A673 (cell line): Measurements from ENCODE around the gene DEPDC7. TPM values are rescaled to one million over a fixed set of nuclear protein-coding genes. Genes with fewer than 3 reads are reported as not detected.

ENCODE experiments used
- BruUV-seq: library from RNA; stranded (reverse); fragments of 400-500 nt; replicated peaks from 2 replicates; lab custom pipeline; 2021; lab: Mats Ljungman, UMichigan
- CTCF ChIA-PET: fragments of 300-600 bp; sonication (Branson Sonifier 250); formaldehyde crosslinking; loops from one replicate; lab custom pipeline; 2022; ENCODE audit warnings: antibody characterized with exemption; lab: Charles Lee
- POLR2A ChIA-PET: fragments of 300-600 bp; sonication (Branson Sonifier 250); formaldehyde crosslinking; loops from one replicate; lab custom pipeline; 2022; ENCODE audit warnings: antibody characterized with exemption; ENCODE audit not compliant: low non-redundant PET; lab: Charles Lee
- DNase-seq: peaks from one replicate; pipeline ENCODE4 v3.0.0-alpha.2; 2015; ENCODE audit warnings: low spot score
- H3K27ac ChIP-seq: fragments of 200-600 bp; sonication (generic); 2 replicates; pipeline ENCODE4 v1.5.1; 2016; ENCODE audit warnings: mixed run types, low read depth, mild to moderate bottlenecking, mixed read lengths, antibody characterized with exemption, low read length; ENCODE audit not compliant: poor library complexity, severe bottlenecking
- H3K27me3 ChIP-seq: fragments of 200-600 bp; sonication (generic); replicated peaks from 2 replicates; pipeline ENCODE4 v1.6.1; 2017; ENCODE audit warnings: mixed run types, low read depth, mild to moderate bottlenecking, mixed read lengths, antibody characterized with exemption, low read length; ENCODE audit not compliant: insufficient read depth, poor library complexity
- H3K36me3 ChIP-seq: fragments of 200-600 bp; sonication (generic); 2 replicates; pipeline ENCODE4 v1.6.1; 2016; ENCODE audit warnings: mixed run types, mild to moderate bottlenecking, mixed read lengths, antibody characterized with exemption, low read length; ENCODE audit not compliant: insufficient read depth, poor library complexity, severe bottlenecking
- H3K4me1 ChIP-seq: fragments of 200-600 bp; sonication (generic); 2 replicates; pipeline ENCODE4 v1.6.1; 2017; ENCODE audit warnings: mixed run types, mild to moderate bottlenecking, mixed read lengths, antibody characterized with exemption, low read length; ENCODE audit not compliant: insufficient read depth, poor library complexity, severe bottlenecking
- H3K4me3 ChIP-seq: fragments of 200-600 bp; sonication (generic); 2 replicates; pipeline ENCODE4 v1.5.1; 2016; ENCODE audit warnings: low read depth, mixed run types, mild to moderate bottlenecking, mixed read lengths, low read length; ENCODE audit not compliant: poor library complexity, severe bottlenecking
- H3K9me3 ChIP-seq: fragments of 200-600 bp; sonication (generic); 2 replicates; pipeline ENCODE4 v1.6.1; 2016; ENCODE audit warnings: mixed run types, low read depth, mild to moderate bottlenecking, mixed read lengths, antibody characterized with exemption, low read length; ENCODE audit not compliant: poor library complexity, severe bottlenecking
- EZH2 ChIP-seq: fragments of 200-600 bp; sonication (generic); IDR thresholded peaks from 2 replicates; pipeline ENCODE4 v1.6.1; 2017; ENCODE audit warnings: borderline replicate concordance, low read depth, mild to moderate bottlenecking, mixed read lengths, antibody characterized with exemption, low read length; ENCODE audit not compliant: poor library complexity, severe bottlenecking
- intact Hi-C: fragments of 100-400 bp; cut with micrococcal nuclease; formaldehyde crosslinking; loops from one replicate; pipeline ENCODE4 v1.10.0; 2022; ENCODE audit not compliant: unreplicated experiment
- total RNA-seq: library from RNA; stranded (reverse); gene quantifications from 2 replicates; pipeline ENCODE4 v1.2.3, GENCODE V29; 2021
- TF ChIP-seq, protein P1 (sequence below): fragments of 300-800, 200-600 bp; sonication (generic); conservative IDR thresholded peaks from 2 replicates; pipeline ENCODE4 v1.5.1; 2017; ENCODE audit warnings: low read depth, mild to moderate bottlenecking, antibody characterized with exemption, low read length, moderate library complexity, mixed read lengths

DEPDC7 gene
- total RNA-seq, 1 experiment from 2014 or later: 11.4 TPM

DNA sequence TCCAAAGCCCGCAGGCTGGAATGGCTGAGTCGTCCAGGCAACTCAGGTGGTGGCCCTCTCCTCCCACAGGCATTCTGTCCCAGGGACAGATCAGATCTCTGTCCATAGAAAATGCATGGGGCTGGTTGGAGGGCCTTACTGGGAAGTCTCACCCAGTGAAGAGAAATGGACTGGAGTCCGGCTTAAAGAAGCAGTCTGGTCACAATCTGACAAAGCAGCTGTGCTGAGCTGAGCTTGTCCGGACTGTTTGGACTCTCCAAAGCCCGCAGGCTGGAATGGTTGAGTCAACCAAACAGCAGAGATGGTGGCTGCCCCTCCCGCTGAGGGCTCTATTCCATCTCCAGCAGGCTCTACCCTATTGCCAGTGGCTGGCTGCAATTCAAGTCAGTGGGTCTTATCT, 14.4 kb upstream of the DEPDC7 start:
- H3K9me3 ChIP-seq: no peaks in the 10 kb centered on the region
- H3K27ac ChIP-seq: no peak overlapping the region
- no peaks in the 10 kb centered on the region for H3K27me3 ChIP-seq
- no peak overlapping the region for H3K4me3 ChIP-seq
- ChIA-PET CTCF (no interaction called here), POLR2A (interaction anchor here (0.6 kb wide), 1 partner anchor 195 kb away, joined by 13 read pairs; no protein-coding TSS in a partner anchor)
- intact Hi-C loops: no loop called here
- BruUV-seq: no TSS peak
- H3K4me1 ChIP-seq: no peaks in the 10 kb centered on the region
- H3K36me3 ChIP-seq: no peaks in the 10 kb centered on the region
- no peak for TF ChIP-seq EZH2
- TF ChIP-seq, protein P1, sequence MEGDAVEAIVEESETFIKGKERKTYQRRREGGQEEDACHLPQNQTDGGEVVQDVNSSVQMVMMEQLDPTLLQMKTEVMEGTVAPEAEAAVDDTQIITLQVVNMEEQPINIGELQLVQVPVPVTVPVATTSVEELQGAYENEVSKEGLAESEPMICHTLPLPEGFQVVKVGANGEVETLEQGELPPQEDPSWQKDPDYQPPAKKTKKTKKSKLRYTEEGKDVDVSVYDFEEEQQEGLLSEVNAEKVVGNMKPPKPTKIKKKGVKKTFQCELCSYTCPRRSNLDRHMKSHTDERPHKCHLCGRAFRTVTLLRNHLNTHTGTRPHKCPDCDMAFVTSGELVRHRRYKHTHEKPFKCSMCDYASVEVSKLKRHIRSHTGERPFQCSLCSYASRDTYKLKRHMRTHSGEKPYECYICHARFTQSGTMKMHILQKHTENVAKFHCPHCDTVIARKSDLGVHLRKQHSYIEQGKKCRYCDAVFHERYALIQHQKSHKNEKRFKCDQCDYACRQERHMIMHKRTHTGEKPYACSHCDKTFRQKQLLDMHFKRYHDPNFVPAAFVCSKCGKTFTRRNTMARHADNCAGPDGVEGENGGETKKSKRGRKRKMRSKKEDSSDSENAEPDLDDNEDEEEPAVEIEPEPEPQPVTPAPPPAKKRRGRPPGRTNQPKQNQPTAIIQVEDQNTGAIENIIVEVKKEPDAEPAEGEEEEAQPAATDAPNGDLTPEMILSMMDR: no peak
- DNase-seq: no peak

DNA sequence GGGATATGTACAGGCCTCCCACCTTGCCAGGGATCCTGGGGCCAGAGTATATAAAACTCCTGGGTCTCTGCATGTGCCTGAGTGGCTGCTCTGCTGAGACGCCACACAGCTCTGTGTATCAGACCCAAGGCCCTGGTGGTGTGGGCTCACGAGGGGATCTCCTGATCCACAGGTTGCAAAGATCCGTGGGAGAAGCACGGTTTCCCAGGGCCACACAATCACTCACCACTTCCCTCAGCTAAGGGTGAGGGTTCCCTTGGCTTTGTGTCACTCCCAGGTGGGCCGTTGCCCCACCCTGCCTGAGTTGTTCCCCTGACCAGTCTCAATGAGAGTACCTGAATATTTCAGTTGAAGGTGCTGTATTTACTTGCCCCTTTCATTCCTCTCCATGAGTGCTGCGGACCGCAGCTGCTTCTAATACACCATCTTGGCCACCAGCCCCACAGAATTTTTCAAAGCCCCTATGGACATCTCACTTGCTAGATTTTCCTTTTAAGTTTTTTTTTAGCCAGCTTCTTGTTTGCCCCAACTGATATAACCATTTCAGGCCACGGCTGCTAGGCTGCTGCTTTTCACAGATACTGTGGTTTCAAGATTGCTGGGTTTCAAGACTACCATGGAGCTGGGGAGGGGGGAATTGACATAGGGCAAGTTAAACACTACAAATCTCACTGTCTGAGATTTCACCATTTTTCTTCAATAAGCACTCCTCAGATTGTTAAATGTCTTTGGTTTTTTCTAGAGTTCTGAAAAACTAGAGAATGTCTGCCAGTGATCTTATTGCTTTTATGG, 13.7 kb upstream of the DEPDC7 start:
- TF ChIP-seq EZH2: no peak
- TF ChIP-seq, protein P1: no peak
- BruUV-seq: no TSS peak
- no peak for DNase-seq
- no peak overlapping the region for H3K4me3 ChIP-seq
- no peak overlapping the region for H3K27ac ChIP-seq
- no peaks in the 10 kb centered on the region for H3K36me3 ChIP-seq
- CTCF ChIA-PET: no interaction called here
- intact Hi-C loops: no loop called here
- H3K4me1 ChIP-seq: no peaks in the 10 kb centered on the region
- H3K9me3 ChIP-seq: no peaks in the 10 kb centered on the region
- H3K27me3 ChIP-seq: no peaks in the 10 kb centered on the region
- POLR2A ChIA-PET: interaction anchor here (0.6 kb wide), 1 partner anchor 195 kb away, joined by 13 read pairs; no protein-coding TSS in a partner anchor

DNA sequence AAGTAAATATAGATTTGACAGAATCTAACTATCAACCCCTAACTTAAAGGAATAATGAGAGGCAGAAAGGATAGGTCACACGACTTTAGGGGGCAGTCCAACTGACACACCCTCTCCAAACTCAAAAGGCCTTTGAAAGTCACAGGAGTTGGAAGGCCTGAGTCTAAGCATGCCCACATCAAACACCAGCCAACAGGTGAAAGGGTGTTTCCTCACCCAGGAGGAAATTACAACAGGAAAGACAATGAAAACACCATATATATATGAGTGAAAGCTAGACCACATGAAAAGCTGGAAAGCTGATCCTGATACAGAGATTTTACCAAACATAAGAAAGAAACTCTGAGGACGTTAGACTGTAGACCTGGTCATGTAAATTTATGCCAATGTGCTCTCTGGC, 10.5 kb upstream of the DEPDC7 start:
- no peaks in the 10 kb centered on the region for H3K4me1 ChIP-seq
- H3K27ac ChIP-seq: no peak overlapping the region
- BruUV-seq: no TSS peak
- TF ChIP-seq, protein P1: no peak
- TF ChIP-seq EZH2: no peak
- no peak for DNase-seq
- intact Hi-C loops: no loop called here
- H3K9me3 ChIP-seq: no peaks in the 10 kb centered on the region
- no peaks in the 10 kb centered on the region for H3K27me3 ChIP-seq
- H3K4me3 ChIP-seq: no peak overlapping the region
- CTCF ChIA-PET: no interaction called here
- POLR2A ChIA-PET: no interaction called here
- H3K36me3 ChIP-seq: no peaks in the 10 kb centered on the region
